Measurements from ENCODE around the gene TRIM13.

DNA sequence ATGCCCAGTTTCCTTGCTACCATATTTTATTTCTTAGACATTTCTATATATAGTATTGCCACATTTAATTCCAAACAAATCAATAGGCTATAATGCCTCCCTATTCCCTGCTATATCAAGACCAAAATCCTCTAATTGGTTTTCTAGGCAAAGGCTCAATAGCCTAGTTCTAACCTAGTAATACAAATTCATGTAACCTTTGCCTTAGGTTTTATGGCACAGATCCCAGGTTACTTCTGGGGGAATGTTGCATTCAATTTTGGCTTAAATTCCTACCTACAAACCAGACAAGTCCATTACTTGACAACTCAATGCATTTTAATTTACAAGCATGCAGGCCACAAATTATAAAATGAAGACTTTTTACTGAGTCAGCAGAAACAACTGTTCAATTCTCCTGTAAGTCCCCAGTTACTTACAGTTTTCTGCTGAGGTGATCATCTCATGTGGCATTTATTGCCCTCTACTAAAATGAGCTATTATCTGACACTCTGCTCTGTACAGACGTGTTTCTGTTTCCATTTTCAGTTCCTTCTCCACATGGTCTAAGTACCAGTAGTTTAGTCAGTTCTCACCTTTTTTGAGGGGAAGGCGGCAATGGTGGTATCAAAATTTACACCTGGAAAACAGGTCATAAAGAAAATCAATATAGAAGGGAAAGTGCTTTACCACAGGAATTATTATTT is 30.1 kb downstream of the TRIM13 start:
- TF ChIP-seq ZNF384 (IDR thresholded peaks at IDR 0.05) (no peak), SUZ12 (IDR thresholded peaks at IDR 0.05) (no peak), ELF4 (IDR thresholded peaks at IDR 0.05) (no peak), SP1 (IDR thresholded peaks at IDR 0.05) (no peak), NFRKB (IDR thresholded peaks at IDR 0.05) (no peak), BHLHE40 (IDR thresholded peaks at IDR 0.05; ENCODE audit: borderline replicate concordance) (no peak), FOXK2 (IDR thresholded peaks at IDR 0.05) (no peak)
- TF ChIP-seq, protein P1, sequence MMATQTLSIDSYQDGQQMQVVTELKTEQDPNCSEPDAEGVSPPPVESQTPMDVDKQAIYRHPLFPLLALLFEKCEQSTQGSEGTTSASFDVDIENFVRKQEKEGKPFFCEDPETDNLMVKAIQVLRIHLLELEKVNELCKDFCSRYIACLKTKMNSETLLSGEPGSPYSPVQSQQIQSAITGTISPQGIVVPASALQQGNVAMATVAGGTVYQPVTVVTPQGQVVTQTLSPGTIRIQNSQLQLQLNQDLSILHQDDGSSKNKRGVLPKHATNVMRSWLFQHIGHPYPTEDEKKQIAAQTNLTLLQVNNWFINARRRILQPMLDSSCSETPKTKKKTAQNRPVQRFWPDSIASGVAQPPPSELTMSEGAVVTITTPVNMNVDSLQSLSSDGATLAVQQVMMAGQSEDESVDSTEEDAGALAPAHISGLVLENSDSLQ (IDR thresholded peaks at IDR 0.05), result 0 out of 2 replicates have a peak, but pooled peaks have one; percentile 17

Measured in HEK293T (cell line).